ENCODE results near the gene IKZF3.

IKZF3 gene

GRCh38 chr17:39709998-39710964 is 153.8 kb downstream of the IKZF3 start:
- TF ChIP-seq GATA3 (IDR thresholded peaks at IDR 0.05; ENCODE audit: low read depth, low read length): no peak
- TF ChIP-seq GATA2 (IDR thresholded peaks at IDR 0.05; ENCODE audit: low read depth, low read length): no peak

GRCh38 chr17:39709319-39709997 is 154.7 kb downstream of the IKZF3 start:
- TF ChIP-seq GATA2 (IDR thresholded peaks at IDR 0.05; ENCODE audit: low read depth, low read length) (no peak), GATA3 (IDR thresholded peaks at IDR 0.05; ENCODE audit: low read depth, low read length) (no peak)
